Stomach (tissue), 4 donors: ENCODE results near the gene GPC6.

Source experiments
- POLR2A ChIP-seq, 4 donors: fragments of 450-650 bp; IDR thresholded peaks; one replicate each; pipeline ENCODE4 v1.6.1; 2016; ENCODE audit warnings: antibody characterized with exemption in 4 of 4, control low read depth in 2 of 4, mild to moderate bottlenecking in 1 of 4, moderate library complexity in 1 of 4
- POLR2AphosphoS5 ChIP-seq, 3 donors: sonication (generic); formaldehyde crosslinking; IDR thresholded peaks; one replicate each; pipeline ENCODE4 v1.6.1; 2016; ENCODE audit warnings: antibody characterized with exemption in 3 of 3
- TF ChIP-seq, protein P1 (sequence below), 7 experiments: fragments of 450-650 bp in 4 of 7; fragments of 200-600 bp in 3 of 7; sonication (generic) in 3 of 7; IDR thresholded peaks; one replicate each; pipeline ENCODE4 v1.5.1; 2016 to 2019; ENCODE audit warnings: antibody characterized with exemption in 7 of 7, control low read depth in 2 of 7, mild to moderate bottlenecking in 1 of 7

DNA sequence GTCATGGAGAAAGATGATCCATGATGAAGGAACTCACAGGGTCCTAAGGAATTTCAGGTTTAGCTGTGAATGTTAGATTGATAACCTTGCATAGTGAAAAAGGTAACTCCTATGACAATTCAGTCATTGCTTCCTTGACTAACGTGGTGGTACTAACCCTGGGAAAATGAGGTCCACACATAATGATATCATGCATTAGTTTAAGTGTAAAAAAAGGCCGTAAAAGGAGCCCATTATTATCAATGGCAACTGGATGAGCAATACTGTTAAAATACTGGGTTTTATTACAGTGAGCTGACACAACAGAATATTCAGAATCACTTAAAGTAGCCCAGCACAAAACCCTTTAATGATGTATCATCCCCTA is 737.5 kb downstream of the GPC6 start:
- TF ChIP-seq, protein P1, sequence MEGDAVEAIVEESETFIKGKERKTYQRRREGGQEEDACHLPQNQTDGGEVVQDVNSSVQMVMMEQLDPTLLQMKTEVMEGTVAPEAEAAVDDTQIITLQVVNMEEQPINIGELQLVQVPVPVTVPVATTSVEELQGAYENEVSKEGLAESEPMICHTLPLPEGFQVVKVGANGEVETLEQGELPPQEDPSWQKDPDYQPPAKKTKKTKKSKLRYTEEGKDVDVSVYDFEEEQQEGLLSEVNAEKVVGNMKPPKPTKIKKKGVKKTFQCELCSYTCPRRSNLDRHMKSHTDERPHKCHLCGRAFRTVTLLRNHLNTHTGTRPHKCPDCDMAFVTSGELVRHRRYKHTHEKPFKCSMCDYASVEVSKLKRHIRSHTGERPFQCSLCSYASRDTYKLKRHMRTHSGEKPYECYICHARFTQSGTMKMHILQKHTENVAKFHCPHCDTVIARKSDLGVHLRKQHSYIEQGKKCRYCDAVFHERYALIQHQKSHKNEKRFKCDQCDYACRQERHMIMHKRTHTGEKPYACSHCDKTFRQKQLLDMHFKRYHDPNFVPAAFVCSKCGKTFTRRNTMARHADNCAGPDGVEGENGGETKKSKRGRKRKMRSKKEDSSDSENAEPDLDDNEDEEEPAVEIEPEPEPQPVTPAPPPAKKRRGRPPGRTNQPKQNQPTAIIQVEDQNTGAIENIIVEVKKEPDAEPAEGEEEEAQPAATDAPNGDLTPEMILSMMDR (IDR thresholded peaks at IDR 0.05) = no peak
- TF ChIP-seq POLR2A (IDR thresholded peaks at IDR 0.05) (no peak), POLR2AphosphoS5 (IDR thresholded peaks at IDR 0.05) (no peak)
